Measurements from ENCODE around the gene HAVCR1. TPM values are rescaled to one million over a fixed set of nuclear protein-coding genes. Genes with fewer than 3 reads are reported as not detected.
"Not testable (repeated sequence)": the region's sequence is repeated elsewhere in the genome, so short reads cannot be mapped to it uniquely, and the experiment has no call there.

The HAVCR1 gene
- total and polyA plus RNA-seq, 2 of the 13 experiments (the other 11 are each of a cell fraction or from before 2014, with no cell fraction given), result 0.93 to 12.3 TPM

- H3K4me3 ChIP-seq (replicated peaks in 1 of 3; ENCODE audit: insufficient read depth in 1 of 3, low read depth in 2 of 3, low read length in 3 of 3); DNase-seq (ENCODE audit: low spot score); intact Hi-C loops (cut with micrococcal nuclease; ENCODE audit: unreplicated experiment); POLR2A ChIA-PET; BruUV-seq (replicated peaks); FAIRE-seq; in situ Hi-C loops (cut with HindIII; ENCODE audit: extremely low pct_ligation_motif_present, low pct_unique_long_range_greater_than_20kb); H3K27me3 ChIP-seq (ENCODE audit: control insufficient read depth in 1 of 2, insufficient read depth in 2 of 2, low read length in 2 of 2); ATAC-seq; H3K9ac ChIP-seq (ENCODE audit: insufficient read depth, low read depth, low read length); H3K4me2 ChIP-seq (ENCODE audit: low read depth, low read length); H3K36me3 ChIP-seq (replicated peaks in 1 of 2; ENCODE audit: control insufficient read depth in 1 of 2, insufficient read depth in 2 of 2, low read length in 2 of 2); H4K20me1 ChIP-seq (ENCODE audit: insufficient read depth, low read length); H3K9me3 ChIP-seq (ENCODE audit: low read length); CTCF ChIA-PET (ENCODE audit: low intra/inter-chr PET ratio, low total read pairs); H3K79me2 ChIP-seq (ENCODE audit: insufficient read depth, low read length); H3K27ac ChIP-seq (ENCODE audit: extremely low read length, insufficient read depth, low read length); H2AFZ ChIP-seq (ENCODE audit: low read length): not testable (repeated sequence)
- WGBS (ENCODE audit: low lambda C conversion rate), result 96% methylated on average over 2 of the region's 2 CpGs
- peaks cover 13% of the 10 kb centered on the region for H3K4me1 ChIP-seq (ENCODE audit: insufficient read depth, low read length)
These were observed 31.3 kb downstream of the HAVCR1 start for GRCh38 chr5:157027663-157028062.

GRCh38 chr5:157026789-157027424 lies 32.0 kb downstream of the HAVCR1 start:
- no TSS peak for BruUV-seq (replicated peaks)
- no peaks in the 10 kb centered on the region for H4K20me1 ChIP-seq (ENCODE audit: insufficient read depth, low read length)
- peak; percentile 83 for FAIRE-seq
- H3K4me2 ChIP-seq (ENCODE audit: low read depth, low read length), result no peak overlapping the region
- ChIA-PET POLR2A (no interaction called here), CTCF (ENCODE audit: low intra/inter-chr PET ratio, low total read pairs) (no interaction called here)
- in situ Hi-C loops (cut with HindIII; ENCODE audit: extremely low pct_ligation_motif_present, low pct_unique_long_range_greater_than_20kb), result no loop called here
- no peaks in the 10 kb centered on the region for H3K9me3 ChIP-seq (ENCODE audit: low read length)
- no peaks in the 10 kb centered on the region; a peak in 1 of 5 replicates for H3K27me3 ChIP-seq (ENCODE audit: control insufficient read depth in 1 of 2, insufficient read depth in 2 of 2, low read length in 2 of 2)
- 75% methylated on average over 3 of the region's 3 CpGs for WGBS (ENCODE audit: low lambda C conversion rate)
- ATAC-seq, result peak; percentile 77
- intact Hi-C loops (cut with micrococcal nuclease; ENCODE audit: unreplicated experiment), result no loop called here
- H3K9ac ChIP-seq (ENCODE audit: insufficient read depth, low read depth, low read length), result no peak overlapping the region
- peaks cover 5% of the 10 kb centered on the region for H3K4me1 ChIP-seq (ENCODE audit: insufficient read depth, low read length)
- no peak overlapping the region for H3K27ac ChIP-seq (ENCODE audit: extremely low read length, insufficient read depth, low read length)
- no peak for DNase-seq (ENCODE audit: low spot score)
- no peaks in the 10 kb centered on the region; a peak in 1 of 5 replicates for H3K36me3 ChIP-seq (replicated peaks in 1 of 2; ENCODE audit: control insufficient read depth in 1 of 2, insufficient read depth in 2 of 2, low read length in 2 of 2)
- no peaks in the 10 kb centered on the region for H3K79me2 ChIP-seq (ENCODE audit: insufficient read depth, low read length)
- no peak overlapping the region for H2AFZ ChIP-seq (ENCODE audit: low read length)
- H3K4me3 ChIP-seq (replicated peaks in 1 of 3; ENCODE audit: insufficient read depth in 1 of 3, low read depth in 2 of 3, low read length in 3 of 3), result no peak overlapping the region
- TF ChIP-seq ZNF142 (CRISPR knock-in tag; IDR thresholded peaks at IDR 0.05) (no peak), PCBP1 (IDR thresholded peaks at IDR 0.05; ENCODE audit: borderline replicate concordance, low read depth, low read length) (no peak), ZSCAN22 (CRISPR knock-in tag; IDR thresholded peaks at IDR 0.05) (no peak), SP4 (CRISPR knock-in tag; IDR thresholded peaks at IDR 0.05) (no peak), ZFP41 (CRISPR knock-in tag; IDR thresholded peaks at IDR 0.05; ENCODE audit: borderline replicate concordance) (no peak), ZBTB7A (CRISPR knock-in tag; IDR thresholded peaks at IDR 0.05) (no peak), RXRB (CRISPR knock-in tag; IDR thresholded peaks at IDR 0.05; ENCODE audit: borderline replicate concordance) (0 out of 2 replicates have a peak, but pooled peaks have one; percentile 30), PITX1 (CRISPR knock-in tag; IDR thresholded peaks at IDR 0.05) (peak; percentile 64; the same call in 1 of the 2 replicates), MAX (IDR thresholded peaks at IDR 0.05) (no peak), ZEB1 (IDR thresholded peaks at IDR 0.05; ENCODE audit: insufficient replicate concordance, low read depth) (peak; percentile 67), ZNF530 (CRISPR knock-in tag; IDR thresholded peaks at IDR 0.05; ENCODE audit: low read depth) (no peak), THAP7 (CRISPR knock-in tag; IDR thresholded peaks at IDR 0.05) (no peak)
